GM08714 (cell line): ENCODE results near the gene MCM10.

Experiments
- H3K4me3 ChIP-seq: fragments of 200-500 bp; sonication (Bioruptor generic); 2 replicates; pipeline ENCODE4 v1.5.1; 2014; ENCODE audit warnings: mild to moderate bottlenecking, low read length, inconsistent platforms
- ZNF274 ChIP-seq: IDR thresholded peaks from 2 replicates; pipeline ENCODE4 v1.6.1; 2012; ENCODE audit warnings: mild to moderate bottlenecking, low read depth, low read length

MCM10 gene

DNA sequence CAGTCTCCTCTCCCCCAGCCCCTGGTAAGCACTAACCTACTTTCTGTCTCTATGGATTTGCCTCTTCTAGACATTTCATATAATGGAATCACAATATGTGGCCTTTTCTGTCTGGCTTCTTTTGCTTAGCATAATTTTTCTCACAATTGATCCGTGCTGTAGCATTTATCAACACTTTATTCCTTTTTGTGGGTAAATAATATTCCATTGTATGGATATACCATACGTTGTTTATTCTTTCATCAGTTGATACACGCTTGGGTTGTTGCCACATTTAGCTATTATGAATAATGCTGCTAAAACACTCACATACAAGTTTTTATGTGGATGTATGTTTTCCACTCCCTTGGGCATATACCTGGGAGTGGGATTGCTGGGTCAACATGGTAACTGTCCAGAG is 25.8 kb downstream of the MCM10 start:
- no peak overlapping the region for H3K4me3 ChIP-seq
- no peak for TF ChIP-seq ZNF274

GRCh38 chr10:13188593-13188992 is 27.2 kb downstream of the MCM10 start:
- TF ChIP-seq ZNF274 = no peak
- no peak overlapping the region for H3K4me3 ChIP-seq

- TF ChIP-seq ZNF274 = no peak
- no peak overlapping the region for H3K4me3 ChIP-seq
Observed at GRCh38 chr10:13189961-13190360, 28.6 kb downstream of the MCM10 start.

- no peak for TF ChIP-seq ZNF274
- H3K4me3 ChIP-seq = no peak overlapping the region
Observed at GRCh38 chr10:13190816-13191215, 29.5 kb downstream of the MCM10 start.

GRCh38 chr10:13191362-13191761 is 30.0 kb downstream of the MCM10 start:
- H3K4me3 ChIP-seq = no peak overlapping the region
- TF ChIP-seq ZNF274 = no peak

GRCh38 chr10:13193637-13194036 is 32.3 kb downstream of the MCM10 start:
- no peak for TF ChIP-seq ZNF274
- H3K4me3 ChIP-seq = no peak overlapping the region

- TF ChIP-seq ZNF274 = no peak
- no peak overlapping the region for H3K4me3 ChIP-seq
Observed at GRCh38 chr10:13195016-13195415, 33.7 kb downstream of the MCM10 start.

DNA sequence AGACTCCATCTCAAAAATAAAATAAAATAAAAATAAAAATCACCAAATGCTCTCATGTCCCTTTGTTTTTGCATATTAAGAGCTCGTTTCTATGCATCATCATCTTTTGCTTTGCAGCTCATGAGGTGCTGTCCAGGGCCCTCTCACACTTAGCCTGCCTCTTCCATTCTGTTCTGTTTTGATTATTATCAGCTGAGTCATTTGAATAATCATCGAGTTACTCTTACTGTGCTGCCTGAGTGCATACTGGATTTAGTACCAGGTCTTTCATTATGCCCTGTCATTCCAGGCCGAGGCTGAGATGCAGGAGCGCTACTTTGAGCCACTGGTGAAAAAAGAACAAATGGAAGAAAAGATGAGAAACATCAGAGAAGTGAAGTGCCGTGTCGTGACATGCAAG is 39.8 kb downstream of the MCM10 start:
- TF ChIP-seq ZNF274 = no peak
- H3K4me3 ChIP-seq = no peak overlapping the region

DNA sequence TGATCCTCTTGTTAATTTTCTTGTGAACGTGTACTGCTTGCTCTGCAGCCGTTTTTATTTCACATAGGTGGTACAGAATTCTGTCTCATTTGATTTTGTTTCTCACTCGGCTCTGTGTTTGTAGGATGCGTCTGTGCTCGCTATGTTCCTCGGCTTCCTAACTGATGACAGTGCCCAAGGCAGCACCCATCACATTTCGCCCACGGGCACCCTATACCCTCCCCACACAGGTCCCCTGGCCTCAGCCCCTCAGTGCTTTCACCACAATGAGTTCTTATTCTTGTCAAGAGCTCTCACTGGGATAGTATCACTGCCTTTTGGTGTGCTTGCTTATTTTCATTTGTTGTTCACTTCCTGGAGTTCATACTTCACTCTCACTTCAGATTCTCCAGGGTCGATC is 44.7 kb downstream of the MCM10 start:
- no peak overlapping the region for H3K4me3 ChIP-seq
- no peak for TF ChIP-seq ZNF274

- no peak for TF ChIP-seq ZNF274
- H3K4me3 ChIP-seq = no peak overlapping the region
Observed at GRCh38 chr10:13206546-13207443, 45.4 kb downstream of the MCM10 start.

- no peak overlapping the region for H3K4me3 ChIP-seq
- no peak for TF ChIP-seq ZNF274
Observed at GRCh38 chr10:13213163-13213562, 51.8 kb downstream of the MCM10 start.

DNA sequence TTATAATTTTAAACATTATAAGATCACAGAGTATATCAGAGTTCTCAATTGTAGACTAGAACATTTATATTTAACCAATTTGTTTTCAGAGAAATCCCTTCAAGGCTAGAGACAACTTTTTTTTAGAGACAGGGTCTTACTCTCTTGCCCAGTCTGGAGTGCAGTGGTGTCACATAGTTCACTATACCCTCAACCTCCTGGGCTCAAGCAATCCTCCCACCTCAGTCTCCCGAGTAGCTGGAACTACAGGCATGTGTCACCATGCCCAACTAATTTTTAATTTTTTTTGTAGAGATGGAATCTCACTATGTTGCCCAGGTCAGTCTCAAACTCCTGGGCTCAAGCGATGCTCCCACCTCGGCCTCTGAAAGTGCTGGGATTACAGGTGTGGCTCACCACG is 57.5 kb downstream of the MCM10 start:
- TF ChIP-seq ZNF274 = no peak
- H3K4me3 ChIP-seq = no peak overlapping the region

- no peak for TF ChIP-seq ZNF274
- no peak overlapping the region for H3K4me3 ChIP-seq
Observed at GRCh38 chr10:13219685-13220670, 58.6 kb downstream of the MCM10 start.

DNA sequence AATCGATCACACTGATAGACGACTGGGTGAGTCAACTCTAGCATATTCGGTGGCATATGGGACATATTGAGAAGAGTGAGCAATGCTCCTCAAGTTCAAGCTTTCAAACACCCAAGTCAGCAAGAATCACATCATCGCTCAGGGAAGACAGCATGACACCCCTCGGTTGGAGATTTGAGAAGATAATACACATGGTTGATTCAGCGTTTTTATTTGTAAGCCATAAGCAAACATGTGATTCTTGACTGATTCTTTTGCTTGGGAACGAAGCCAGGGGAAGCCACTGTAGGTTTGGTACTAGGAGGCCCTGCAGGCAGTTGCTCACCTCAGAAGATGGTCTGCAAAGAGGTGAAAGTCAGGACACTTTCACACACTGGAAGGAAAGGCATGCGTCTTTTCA is 60.2 kb downstream of the MCM10 start:
- H3K4me3 ChIP-seq = no peak overlapping the region
- no peak for TF ChIP-seq ZNF274

- no peak for TF ChIP-seq ZNF274
- no peak overlapping the region for H3K4me3 ChIP-seq
Observed at GRCh38 chr10:13222151-13222550, 60.8 kb downstream of the MCM10 start.
